Measurements from ENCODE around the gene GLYAT.

DNA sequence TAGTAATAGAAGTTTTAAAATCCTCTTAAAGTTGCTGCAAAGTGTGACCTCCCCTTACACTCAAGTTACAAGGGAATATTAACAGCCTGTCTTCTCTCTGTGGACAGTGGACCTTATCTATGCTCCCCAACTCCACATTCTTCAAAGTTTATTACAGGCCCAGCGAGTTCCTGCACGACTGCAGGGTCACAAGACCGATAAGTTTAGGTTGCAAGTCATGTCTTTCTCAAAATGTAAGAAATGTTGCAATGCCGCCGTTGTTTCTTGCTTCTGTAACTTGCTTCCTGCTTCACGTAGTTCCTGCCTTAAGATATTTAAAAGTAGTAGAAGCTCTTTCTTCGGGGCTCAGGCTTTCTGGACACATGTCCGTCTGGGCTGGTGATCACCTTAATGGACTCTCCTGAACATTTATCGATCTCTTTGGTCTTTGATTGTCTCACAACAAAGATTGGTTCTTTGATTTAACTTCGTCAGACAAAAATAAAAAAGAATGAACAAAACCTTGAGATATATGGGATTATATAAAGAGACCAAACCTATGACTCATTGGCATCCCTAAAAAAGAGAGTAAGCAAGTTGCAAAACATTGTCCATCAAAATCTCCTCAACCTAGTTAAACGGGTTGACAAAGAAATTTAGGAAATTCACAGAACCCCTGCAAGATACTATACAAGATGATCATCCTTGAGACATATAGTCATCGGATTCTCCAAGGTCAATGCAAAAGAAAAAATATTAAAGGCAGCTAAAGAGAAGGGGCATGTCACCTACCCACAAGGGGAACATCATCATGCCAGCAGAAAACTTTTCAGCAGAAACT, 45.4 kb upstream of the GLYAT start:
- TF ChIP-seq, protein P1, sequence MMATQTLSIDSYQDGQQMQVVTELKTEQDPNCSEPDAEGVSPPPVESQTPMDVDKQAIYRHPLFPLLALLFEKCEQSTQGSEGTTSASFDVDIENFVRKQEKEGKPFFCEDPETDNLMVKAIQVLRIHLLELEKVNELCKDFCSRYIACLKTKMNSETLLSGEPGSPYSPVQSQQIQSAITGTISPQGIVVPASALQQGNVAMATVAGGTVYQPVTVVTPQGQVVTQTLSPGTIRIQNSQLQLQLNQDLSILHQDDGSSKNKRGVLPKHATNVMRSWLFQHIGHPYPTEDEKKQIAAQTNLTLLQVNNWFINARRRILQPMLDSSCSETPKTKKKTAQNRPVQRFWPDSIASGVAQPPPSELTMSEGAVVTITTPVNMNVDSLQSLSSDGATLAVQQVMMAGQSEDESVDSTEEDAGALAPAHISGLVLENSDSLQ (IDR thresholded peaks at IDR 0.05) = no peak
- TF ChIP-seq SUZ12 (IDR thresholded peaks at IDR 0.05) (no peak), HDGF (IDR thresholded peaks at IDR 0.05; ENCODE audit: borderline replicate concordance) (no peak), BHLHE40 (IDR thresholded peaks at IDR 0.05; ENCODE audit: borderline replicate concordance) (no peak), TARDBP (IDR thresholded peaks at IDR 0.05) (no peak), ELF4 (IDR thresholded peaks at IDR 0.05) (no peak), ZNF384 (IDR thresholded peaks at IDR 0.05) (no peak), FOXK2 (IDR thresholded peaks at IDR 0.05) (no peak), SP1 (IDR thresholded peaks at IDR 0.05) (no peak), FOXM1 (IDR thresholded peaks at IDR 0.05; ENCODE audit: borderline replicate concordance) (no peak), NFRKB (IDR thresholded peaks at IDR 0.05) (no peak)
